Measurements from ENCODE around the gene NAA60.

NAA60 gene

GRCh38 chr16:3458278-3458851 is 14.9 kb downstream of the NAA60 start:
- peak overlapping the region; percentile 98 for H3K27ac ChIP-seq
- no peak for TF ChIP-seq CTCF (conservative IDR thresholded peaks at IDR 0.05)

DNA sequence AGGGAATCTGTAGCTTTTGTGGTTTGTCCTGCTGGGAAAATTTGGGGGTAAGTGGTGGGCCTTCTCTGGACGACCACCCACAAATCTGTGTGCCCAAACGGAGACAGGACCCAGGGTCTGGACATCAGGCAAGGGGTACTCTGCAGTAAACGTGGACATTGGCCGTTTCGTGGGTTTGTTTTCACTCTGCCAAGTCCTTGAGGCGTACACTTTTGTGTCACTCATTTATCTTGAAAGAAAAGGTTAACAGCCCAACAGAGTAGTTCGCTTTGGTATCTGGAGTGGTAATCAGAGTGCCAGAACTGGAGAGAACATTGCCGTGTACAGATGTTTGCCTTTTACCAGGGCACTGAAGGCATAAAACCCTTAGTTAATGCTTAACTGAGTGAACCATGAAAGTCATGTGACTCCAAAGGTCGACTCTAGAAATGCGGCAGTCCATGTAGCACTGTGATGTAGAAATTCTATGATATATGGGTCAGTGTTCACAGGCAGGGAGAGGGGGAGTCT is 15.4 kb downstream of the NAA60 start:
- TF ChIP-seq CTCF (conservative IDR thresholded peaks at IDR 0.05) = no peak
- H3K27ac ChIP-seq = peak overlapping the region; percentile 98

DNA sequence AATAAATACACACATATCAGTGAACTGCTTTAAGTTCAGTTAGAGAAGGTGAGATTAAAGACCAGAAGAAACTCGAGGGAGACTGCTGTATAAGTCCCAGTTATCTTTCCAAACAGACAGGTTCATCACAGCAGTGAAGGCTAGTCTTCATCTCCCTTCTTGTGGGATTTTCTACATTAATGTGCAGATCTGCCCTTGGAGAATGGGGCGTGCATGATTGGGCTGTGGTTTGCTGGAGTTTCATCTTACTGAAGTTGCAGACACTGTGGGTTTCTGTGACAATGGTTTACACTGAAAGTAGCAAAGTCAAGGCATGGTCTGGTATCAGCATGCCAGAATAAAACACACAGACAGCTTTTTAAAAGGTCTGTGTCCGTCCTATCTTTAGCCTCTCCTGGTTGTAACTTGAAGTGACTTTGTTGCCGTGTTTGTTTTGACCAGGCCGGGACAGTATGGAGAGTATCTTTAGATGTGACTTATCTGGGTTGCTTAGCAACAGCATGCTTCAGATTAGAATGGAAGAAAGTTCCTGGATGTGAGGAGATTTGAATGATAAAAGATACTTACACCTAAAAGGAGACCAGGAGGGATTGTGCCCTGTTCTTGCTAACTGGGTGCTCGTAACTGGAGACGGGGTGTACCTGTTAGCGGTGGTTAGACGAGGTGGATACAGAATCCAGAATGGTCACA is 16.1 kb downstream of the NAA60 start:
- H3K27ac ChIP-seq = peak overlapping the region; percentile 98
- no peak for TF ChIP-seq CTCF (conservative IDR thresholded peaks at IDR 0.05)

- peak overlapping the region; percentile 98 for H3K27ac ChIP-seq
- no peak for TF ChIP-seq CTCF (conservative IDR thresholded peaks at IDR 0.05)
These were observed 16.6 kb downstream of the NAA60 start for GRCh38 chr16:3460121-3460520.

- TF ChIP-seq CTCF (conservative IDR thresholded peaks at IDR 0.05) = no peak
- H3K27ac ChIP-seq = peak overlapping the region; percentile 98
These were observed 17.1 kb downstream of the NAA60 start for GRCh38 chr16:3460585-3460984.

DNA sequence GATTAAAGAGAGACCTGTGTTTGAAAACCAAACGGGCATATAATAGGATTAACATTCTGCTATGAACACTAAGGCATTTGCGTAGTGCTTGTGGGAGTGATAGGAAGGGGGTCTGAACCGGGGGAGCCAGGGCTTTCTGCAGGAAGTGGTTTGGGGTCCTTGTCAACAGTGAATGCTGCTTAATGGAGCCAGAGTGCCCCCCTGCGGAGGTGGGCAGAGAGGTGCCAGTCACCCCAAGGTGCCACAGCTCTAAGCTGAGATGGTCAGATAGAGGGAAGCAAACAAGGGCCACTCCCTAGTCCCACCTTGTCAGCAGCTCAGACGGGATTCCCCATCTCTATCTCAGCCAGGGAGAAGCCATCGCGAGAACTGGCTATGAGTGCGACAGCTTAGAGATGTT is 17.7 kb downstream of the NAA60 start:
- peak overlapping the region; percentile 98 for H3K27ac ChIP-seq
- no peak for TF ChIP-seq CTCF (conservative IDR thresholded peaks at IDR 0.05)

DNA sequence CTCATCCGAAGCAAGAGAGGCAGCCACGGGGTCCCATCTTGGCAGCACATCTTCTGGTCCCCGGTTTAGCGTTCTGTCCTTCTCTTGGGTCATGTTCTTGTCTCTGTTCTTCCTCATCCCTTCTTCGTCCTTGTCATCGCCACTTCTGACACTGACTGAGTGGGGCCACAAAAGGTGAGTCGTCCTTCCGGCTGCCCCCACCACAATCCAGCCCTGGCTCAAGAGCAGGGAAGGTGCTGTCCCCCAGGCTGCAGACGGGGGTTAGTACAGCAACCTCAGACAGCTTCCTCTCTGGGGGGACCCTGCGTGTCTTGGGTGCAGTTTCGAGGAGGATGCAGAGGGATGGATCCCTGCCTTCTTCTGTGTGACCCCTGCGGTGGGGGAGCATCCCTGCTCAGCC is 21.8 kb downstream of the NAA60 start:
- H3K27ac ChIP-seq = no peak overlapping the region
- no peak for TF ChIP-seq CTCF (conservative IDR thresholded peaks at IDR 0.05)
